ENCODE data around the gene DHRS12. TPM values are rescaled to one million over a fixed set of nuclear protein-coding genes. Genes with fewer than 3 reads are reported as not detected.
A peak's percentile ranks its signal among the peaks of the same experiment; 100 is the strongest.

DHRS12 gene
- total RNA-seq, 1 donor from 2014 or later = 2.4 TPM

- DNase-seq (ENCODE audit: low read depth) = no peak
- no peak overlapping the region for H3K4me3 ChIP-seq (ENCODE audit: low read depth, low read length)
These were observed 70.3 kb downstream of the DHRS12 start for GRCh38 chr13:51733374-51734298.

DNA sequence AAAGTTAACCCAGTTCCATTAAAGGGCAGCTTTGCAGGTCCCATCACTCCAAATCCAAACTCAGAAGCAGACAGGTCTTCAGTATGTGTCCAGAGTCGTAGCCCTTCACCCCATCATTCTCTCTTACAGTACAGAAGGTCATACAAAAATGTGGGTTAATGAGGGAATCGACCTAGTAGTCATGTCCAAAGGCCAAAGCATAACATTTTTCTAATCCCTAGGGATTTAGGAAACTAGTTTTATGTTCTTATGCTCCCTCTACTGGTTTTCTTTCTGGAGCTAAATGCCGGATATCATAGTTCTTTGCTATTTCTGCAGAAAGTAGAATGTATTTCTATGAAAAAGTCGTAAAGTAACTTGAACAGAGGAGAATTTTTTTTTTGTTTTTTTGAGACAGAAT lies 72.2 kb downstream of the DHRS12 start:
- DNase-seq (ENCODE audit: low read depth) = no peak
- TF ChIP-seq, protein P1, sequence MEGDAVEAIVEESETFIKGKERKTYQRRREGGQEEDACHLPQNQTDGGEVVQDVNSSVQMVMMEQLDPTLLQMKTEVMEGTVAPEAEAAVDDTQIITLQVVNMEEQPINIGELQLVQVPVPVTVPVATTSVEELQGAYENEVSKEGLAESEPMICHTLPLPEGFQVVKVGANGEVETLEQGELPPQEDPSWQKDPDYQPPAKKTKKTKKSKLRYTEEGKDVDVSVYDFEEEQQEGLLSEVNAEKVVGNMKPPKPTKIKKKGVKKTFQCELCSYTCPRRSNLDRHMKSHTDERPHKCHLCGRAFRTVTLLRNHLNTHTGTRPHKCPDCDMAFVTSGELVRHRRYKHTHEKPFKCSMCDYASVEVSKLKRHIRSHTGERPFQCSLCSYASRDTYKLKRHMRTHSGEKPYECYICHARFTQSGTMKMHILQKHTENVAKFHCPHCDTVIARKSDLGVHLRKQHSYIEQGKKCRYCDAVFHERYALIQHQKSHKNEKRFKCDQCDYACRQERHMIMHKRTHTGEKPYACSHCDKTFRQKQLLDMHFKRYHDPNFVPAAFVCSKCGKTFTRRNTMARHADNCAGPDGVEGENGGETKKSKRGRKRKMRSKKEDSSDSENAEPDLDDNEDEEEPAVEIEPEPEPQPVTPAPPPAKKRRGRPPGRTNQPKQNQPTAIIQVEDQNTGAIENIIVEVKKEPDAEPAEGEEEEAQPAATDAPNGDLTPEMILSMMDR (conservative IDR thresholded peaks at IDR 0.05; ENCODE audit: low read depth, low read length) = peak; percentile 44
- no peak overlapping the region for H3K4me3 ChIP-seq (ENCODE audit: low read depth, low read length)

More at GRCh38 chr13:51733374-51734298, 70.3 kb downstream of the DHRS12 start:
- TF ChIP-seq, protein P1 (conservative IDR thresholded peaks at IDR 0.05; ENCODE audit: low read depth, low read length) = peak; percentile 27

DNA sequence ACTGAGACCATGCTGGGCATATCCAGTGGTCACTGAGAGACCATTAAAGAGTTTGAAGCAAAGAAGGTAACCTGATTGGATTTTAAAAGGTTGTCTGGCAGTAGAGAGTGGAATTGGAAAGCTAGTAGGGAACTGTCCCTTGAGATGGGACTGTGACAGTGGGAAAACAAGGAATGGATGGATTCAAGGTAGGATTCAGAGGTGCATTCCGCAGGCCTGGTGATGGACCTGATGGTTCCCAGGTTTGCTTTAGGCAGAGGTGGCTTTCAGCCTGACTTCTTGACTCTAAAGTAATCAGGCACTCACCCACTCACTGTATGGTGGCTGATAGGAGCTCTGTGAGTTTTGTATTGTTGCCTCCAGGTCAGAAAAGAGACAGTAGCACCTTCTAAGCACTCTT lies 73.0 kb downstream of the DHRS12 start:
- no peak overlapping the region for H3K4me3 ChIP-seq (ENCODE audit: low read depth, low read length)
- no peak for DNase-seq (ENCODE audit: low read depth)
- TF ChIP-seq, protein P1 (conservative IDR thresholded peaks at IDR 0.05; ENCODE audit: low read depth, low read length) = no peak

DNA sequence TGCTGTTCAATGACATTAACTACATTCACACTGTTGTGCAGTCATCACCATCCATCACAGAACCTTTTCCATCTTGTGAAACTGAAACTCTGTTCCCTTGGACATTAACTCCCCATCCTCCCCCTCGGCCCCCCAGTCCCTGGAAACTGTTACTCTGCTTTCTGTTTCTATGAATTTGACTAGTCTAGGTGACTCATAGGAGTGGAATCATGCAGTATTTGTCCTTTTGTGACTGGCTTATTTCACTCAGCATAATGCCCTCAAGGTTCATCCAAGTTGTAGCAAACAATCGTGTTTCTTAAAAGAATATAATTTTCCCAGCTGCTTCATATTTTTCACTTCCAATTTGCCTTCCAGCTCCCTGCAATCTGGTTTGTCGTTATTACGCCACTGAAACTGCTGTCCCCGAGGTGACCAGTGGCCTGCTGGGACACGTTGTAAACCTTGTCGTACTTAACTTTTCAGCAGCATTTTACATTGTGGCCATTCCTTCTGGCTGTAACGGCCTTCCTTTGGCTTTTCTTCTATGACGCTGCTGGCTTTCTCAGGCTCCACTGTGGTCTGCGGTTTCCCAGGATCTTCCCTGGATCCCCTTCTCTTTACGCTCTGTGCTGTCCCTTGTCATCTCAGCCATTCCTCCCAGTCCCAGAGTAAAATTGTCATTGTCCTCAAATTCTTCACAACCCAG lies 74.0 kb downstream of the DHRS12 start:
- DNase-seq (ENCODE audit: low read depth) = no peak
- TF ChIP-seq, protein P1 (conservative IDR thresholded peaks at IDR 0.05; ENCODE audit: low read depth, low read length) = no peak
- no peak overlapping the region for H3K4me3 ChIP-seq (ENCODE audit: low read depth, low read length)

- H3K4me3 ChIP-seq (ENCODE audit: low read depth, low read length) = no peak overlapping the region
- TF ChIP-seq, protein P1 (conservative IDR thresholded peaks at IDR 0.05; ENCODE audit: low read depth, low read length) = no peak
- DNase-seq (ENCODE audit: low read depth) = no peak
These were observed 75.0 kb downstream of the DHRS12 start for GRCh38 chr13:51728972-51729371.

DNA sequence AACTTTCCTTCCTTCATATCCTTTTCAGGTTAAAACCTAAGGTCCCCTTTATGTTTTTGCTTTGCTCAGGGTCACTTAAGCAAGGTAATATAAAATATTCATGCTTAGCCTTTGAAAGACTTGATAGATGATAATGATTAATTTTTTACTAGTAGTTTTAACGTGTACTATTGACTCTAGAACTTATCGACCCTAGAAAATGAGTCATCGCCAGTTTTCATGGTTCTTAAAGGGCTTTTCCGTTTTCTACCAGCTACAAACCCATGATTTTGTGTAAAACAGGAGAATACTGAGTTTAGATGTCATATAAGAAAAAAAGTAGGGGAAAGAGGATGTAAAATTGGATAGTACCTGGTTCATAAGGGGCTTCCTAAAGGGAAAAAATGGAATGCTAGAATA lies 75.7 kb downstream of the DHRS12 start:
- no peak overlapping the region for H3K4me3 ChIP-seq (ENCODE audit: low read depth, low read length)
- DNase-seq (ENCODE audit: low read depth) = no peak
- TF ChIP-seq, protein P1 (conservative IDR thresholded peaks at IDR 0.05; ENCODE audit: low read depth, low read length) = no peak
